GM12878 (cell line): Measurements from ENCODE around the gene WNT9A.

Experiments used
- CTCF ChIP-seq, 3 experiments: IDR thresholded peaks in 2 of 3; conservative IDR thresholded peaks in 1 of 3; 2 replicates each; pipeline ENCODE4 v1.5.1; 2011; ENCODE audit warnings: low read depth in 3 of 3, low read length in 3 of 3, mild to moderate bottlenecking in 3 of 3, control low read depth in 2 of 3, moderate library complexity in 2 of 3, inconsistent platforms in 1 of 3, mixed read lengths in 1 of 3; ENCODE audit not compliant: control insufficient read depth in 2 of 3, insufficient read depth in 1 of 3; ENCODE audit errors: extremely low read depth in 1 of 3
- PAX5 ChIP-seq: IDR thresholded peaks from 2 replicates; pipeline ENCODE4 v1.6.1; 2011; ENCODE audit warnings: low read depth, low read length, borderline replicate concordance
- RAD21 ChIP-seq: IDR thresholded peaks from 2 replicates; pipeline ENCODE4 v1.6.1; 2011; ENCODE audit warnings: mild to moderate bottlenecking, low read depth, low read length, moderate library complexity; ENCODE audit not compliant: insufficient read depth
- USF2 ChIP-seq: IDR thresholded peaks from 2 replicates; pipeline ENCODE4 v1.6.1; 2011; ENCODE audit warnings: low read depth, low read length, improper control_type of control experiment, borderline replicate concordance

DNA sequence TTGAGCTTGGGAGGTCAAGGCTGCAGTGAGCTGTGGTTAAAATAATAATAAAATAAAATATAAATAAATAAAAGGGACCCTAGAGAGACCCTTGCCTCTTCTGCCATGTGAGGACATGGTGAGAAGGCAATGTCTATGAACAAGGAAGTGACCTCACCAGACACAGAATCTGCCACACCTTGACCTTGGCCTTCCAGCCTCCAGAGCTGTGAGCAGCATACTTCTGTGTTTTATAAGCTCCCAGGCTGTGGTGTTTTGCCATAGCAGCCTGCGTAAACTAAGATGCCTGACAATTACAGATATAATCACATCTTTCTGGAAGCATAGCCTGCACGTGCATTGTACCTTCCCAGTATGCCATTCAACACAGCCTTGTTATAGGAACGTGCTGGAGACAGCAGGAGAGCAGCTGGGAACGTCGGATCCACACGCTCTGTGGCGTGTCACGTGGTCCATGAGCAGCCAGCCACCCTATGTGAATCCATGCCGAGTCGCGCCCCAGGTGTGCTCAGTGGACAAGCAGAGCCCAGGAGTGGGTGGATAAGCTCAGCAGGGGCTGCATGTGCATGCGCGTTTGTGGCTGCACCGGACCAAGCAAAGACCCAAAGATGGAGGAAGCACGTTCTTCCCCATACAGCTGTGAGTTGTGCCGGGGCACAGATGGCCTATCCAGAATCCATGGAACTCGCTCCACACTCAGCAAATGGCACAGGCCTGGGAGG, 17.8 kb downstream of the WNT9A start:
- TF ChIP-seq RAD21 = no peak
- no peak for TF ChIP-seq USF2
- no peak for TF ChIP-seq CTCF (IDR thresholded peaks at IDR 0.05 in 2 of 3, conservative IDR thresholded peaks at IDR 0.05 in 1 of 3; ENCODE audit: control insufficient read depth in 2 of 3, extremely low read depth in 1 of 3, insufficient read depth in 1 of 3, low read depth in 3 of 3, low read length in 3 of 3)
- no peak for TF ChIP-seq PAX5
